HEK293 (cell line): ENCODE measurements around the gene TPP1.

Source experiments
- CTCF ChIA-PET: fragments of 350-600 bp; formaldehyde crosslinking; extraction: SDS; loops from one replicate; lab custom pipeline; 2021; ENCODE audit warnings: antibody characterized with exemption; lab: Yijun Ruan, JAX
- POLR2A ChIA-PET: fragments of 300-600 bp; formaldehyde crosslinking; extraction: SDS; loops from one replicate; lab custom pipeline; 2020; ENCODE audit warnings: antibody characterized with exemption, inconsistent platforms; lab: Yijun Ruan, JAX
- H3K27ac ChIP-seq: fragments of 200-500 bp; sonication (Bioruptor generic); 2 replicates; pipeline ENCODE4 v1.5.1; 2014; ENCODE audit warnings: low read depth, low read length, control low read depth, inconsistent platforms; ENCODE audit errors: extremely low read depth
- H3K36me3 ChIP-seq, 2 experiments: fragments of 200-500 bp in 1 of 2; sonication (Bioruptor generic) in 1 of 2; 1 replicate in 1 of 2; 2 replicates in 1 of 2; pipeline ENCODE4 v1.5.1; 2014 to 2017; ENCODE audit warnings: inconsistent platforms in 2 of 2, low read length in 2 of 2; ENCODE audit not compliant: control insufficient read depth in 2 of 2, insufficient read depth in 1 of 2
- H3K4me1 ChIP-seq: fragments of 200-500 bp; sonication (Bioruptor generic); 2 replicates; pipeline ENCODE4 v1.5.1; 2014; ENCODE audit warnings: mild to moderate bottlenecking, low read length, inconsistent platforms; ENCODE audit not compliant: control insufficient read depth, insufficient read depth
- H3K4me3 ChIP-seq: 2 replicates; pipeline ENCODE4 v1.5.1; 2011; ENCODE audit warnings: low read depth, mild to moderate bottlenecking, control low read depth, low read length, moderate library complexity
- H3K9me3 ChIP-seq: fragments of 200-500 bp; sonication (Bioruptor generic); 2 replicates; pipeline ENCODE4 v1.5.1; 2014; ENCODE audit warnings: low read depth, low read length, inconsistent platforms; ENCODE audit not compliant: control insufficient read depth, insufficient read depth
- ELK4 ChIP-seq: IDR thresholded peaks from 2 replicates; pipeline ENCODE4 v1.6.1; 2011; ENCODE audit warnings: mild to moderate bottlenecking, low read depth, low read length, borderline replicate concordance
- PRDM4 ChIP-seq: fragments of 450-650 bp; formaldehyde crosslinking; IDR thresholded peaks from 2 replicates; pipeline ENCODE4 v1.5.1; 2017; ENCODE audit warnings: missing biosample characterization, missing genetic modification characterization
- SCRT2 ChIP-seq: fragments of 450-650 bp; formaldehyde crosslinking; IDR thresholded peaks from 2 replicates; pipeline ENCODE4 v1.5.1; 2016; ENCODE audit warnings: missing biosample characterization, missing genetic modification characterization
- TSHZ1 ChIP-seq: fragments of 450-650 bp; formaldehyde crosslinking; IDR thresholded peaks from 2 replicates; pipeline ENCODE4 v1.5.1; 2016; ENCODE audit warnings: missing biosample characterization, missing genetic modification characterization, borderline replicate concordance
- ZBTB8A ChIP-seq: fragments of 450-650 bp; formaldehyde crosslinking; IDR thresholded peaks from 2 replicates; pipeline ENCODE4 v1.5.1; 2016; ENCODE audit warnings: missing biosample characterization, missing genetic modification characterization
- ZEB2 ChIP-seq: fragments of 450-650 bp; formaldehyde crosslinking; IDR thresholded peaks from 2 replicates; pipeline ENCODE4 v1.5.1; 2016; ENCODE audit warnings: missing biosample characterization, missing genetic modification characterization
- ZNF132 ChIP-seq: fragments of 450-650 bp; formaldehyde crosslinking; IDR thresholded peaks from 2 replicates; pipeline ENCODE4 v1.5.1; 2017; ENCODE audit warnings: missing biosample characterization, missing genetic modification characterization, borderline replicate concordance
- ZNF157 ChIP-seq: fragments of 450-650 bp; formaldehyde crosslinking; IDR thresholded peaks from 2 replicates; pipeline ENCODE4 v1.5.1; 2016; ENCODE audit warnings: missing biosample characterization, missing genetic modification characterization
- ZNF16 ChIP-seq: fragments of 450-650 bp; formaldehyde crosslinking; IDR thresholded peaks from 2 replicates; pipeline ENCODE4 v1.5.1; 2016; ENCODE audit warnings: low read depth, missing biosample characterization, missing genetic modification characterization
- ZNF211 ChIP-seq: fragments of 450-650 bp; formaldehyde crosslinking; IDR thresholded peaks from 2 replicates; pipeline ENCODE4 v1.5.1; 2016; ENCODE audit warnings: low read depth, missing biosample characterization, missing genetic modification characterization
- ZNF23 ChIP-seq: fragments of 450-650 bp; formaldehyde crosslinking; IDR thresholded peaks from 2 replicates; pipeline ENCODE4 v1.5.1; 2016; ENCODE audit warnings: missing biosample characterization, missing genetic modification characterization, borderline replicate concordance
- ZNF292 ChIP-seq: fragments of 450-650 bp; formaldehyde crosslinking; IDR thresholded peaks from 2 replicates; pipeline ENCODE4 v1.5.1; 2016; ENCODE audit warnings: low read depth, missing biosample characterization, missing genetic modification characterization, borderline replicate concordance
- ZNF423 ChIP-seq: fragments of 450-650 bp; formaldehyde crosslinking; IDR thresholded peaks from 2 replicates; pipeline ENCODE4 v1.5.1; 2016; ENCODE audit warnings: missing biosample characterization, missing genetic modification characterization
- ZNF473 ChIP-seq: fragments of 450-650 bp; formaldehyde crosslinking; IDR thresholded peaks from 2 replicates; pipeline ENCODE4 v1.5.1; 2017; ENCODE audit warnings: missing biosample characterization, missing genetic modification characterization
- ZNF510 ChIP-seq: fragments of 450-650 bp; formaldehyde crosslinking; IDR thresholded peaks from 2 replicates; pipeline ENCODE4 v1.5.1; 2018; ENCODE audit warnings: mild to moderate bottlenecking, missing genetic modification characterization, missing biosample characterization; ENCODE audit not compliant: insufficient replicate concordance
- ZNF610 ChIP-seq: fragments of 450-650 bp; formaldehyde crosslinking; IDR thresholded peaks from 2 replicates; pipeline ENCODE4 v1.5.1; 2016; ENCODE audit warnings: missing biosample characterization, missing genetic modification characterization, borderline replicate concordance
- ZNF626 ChIP-seq: fragments of 450-650 bp; sonication (Bioruptor Pico); formaldehyde crosslinking; IDR thresholded peaks from 2 replicates; pipeline ENCODE4 v1.5.1; 2018; ENCODE audit warnings: missing biosample characterization, missing genetic modification characterization, inconsistent platforms
- ZNF645 ChIP-seq: fragments of 450-650 bp; formaldehyde crosslinking; IDR thresholded peaks from 2 replicates; pipeline ENCODE4; 2016; ENCODE audit warnings: missing biosample characterization, missing genetic modification characterization
- ZNF768 ChIP-seq: fragments of 450-650 bp; formaldehyde crosslinking; IDR thresholded peaks from 2 replicates; pipeline ENCODE4 v1.5.1; 2018; ENCODE audit warnings: missing biosample characterization, mild to moderate bottlenecking, missing genetic modification characterization
- ZNF776 ChIP-seq: fragments of 450-650 bp; formaldehyde crosslinking; IDR thresholded peaks from 2 replicates; pipeline ENCODE4 v1.5.0; 2017; ENCODE audit warnings: missing biosample characterization, missing genetic modification characterization, borderline replicate concordance
- ZSCAN16 ChIP-seq: fragments of 450-650 bp; formaldehyde crosslinking; IDR thresholded peaks from 2 replicates; pipeline ENCODE4 v1.5.1; 2016; ENCODE audit warnings: missing biosample characterization, missing genetic modification characterization

Gene TPP1

GRCh38 chr11:6631361-6631890 is 12.2 kb upstream of the TPP1 start (continued):
- no peak for TF ChIP-seq ZEB2 (tag by site-specific recombination)
- TF ChIP-seq ZNF423 (tag by site-specific recombination): no peak

GRCh38 chr11:6630632-6631291 is 11.5 kb upstream of the TPP1 start:
- H3K4me1 ChIP-seq: no peaks in the 10 kb centered on the region
- no peak overlapping the region for H3K27ac ChIP-seq
- peaks cover 0 to 35% of the 10 kb centered on the region in 2 experiments; a peak in 1 of 3 replicates for H3K36me3 ChIP-seq
- ChIA-PET POLR2A (interaction anchor here (0.9 kb wide), 1 partner anchor 53 kb away, joined by 3 read pairs; the partner anchor contains the start of gene MRPL17), CTCF (interaction anchor here (0.7 kb wide), 2 partner anchors 19 to 53 kb away, joined by 3 read pairs; partner anchors contain the start of gene MRPL17)
- no peak overlapping the region for H3K4me3 ChIP-seq
- 0 out of 2 replicates have a peak, but pooled peaks have one; percentile 14 for TF ChIP-seq SCRT2 (tag by site-specific recombination)
- no peak for TF ChIP-seq ZNF626 (tag by site-specific recombination)
- TF ChIP-seq, all 188 proteins: peak for 1
- no peaks in the 10 kb centered on the region for H3K9me3 ChIP-seq

GRCh38 chr11:6629892-6630631 is 10.8 kb upstream of the TPP1 start:
- POLR2A ChIA-PET: no interaction called here
- H3K36me3 ChIP-seq: peaks cover 0 to 42% of the 10 kb centered on the region in 2 experiments; a peak in 1 of 3 replicates

More at GRCh38 chr11:6629892-6630631, 10.8 kb upstream of the TPP1 start:
- CTCF ChIA-PET: interaction anchor here (0.7 to 1.2 kb wide), 3 partner anchors 11 to 54 kb away, joined by 3 to 4 read pairs (median 3); partner anchors contain the start of gene MRPL17
- Histone ChIP-seq H3K27ac (no peak overlapping the region), H3K4me3 (no peak overlapping the region), H3K9me3 (no peaks in the 10 kb centered on the region), H3K4me1 (no peaks in the 10 kb centered on the region)
- TF ChIP-seq PRDM4 (no peak), ZNF645 (no peak), ZSCAN16 (tag by site-specific recombination) (no peak), ZNF157 (tag by site-specific recombination) (no peak), ZNF292 (tag by site-specific recombination) (no peak), ZNF211 (tag by site-specific recombination) (no peak), ZNF23 (tag by site-specific recombination) (no peak), ZNF610 (tag by site-specific recombination) (no peak), ZNF16 (tag by site-specific recombination) (no peak), TSHZ1 (tag by site-specific recombination) (no peak), ZNF776 (tag by site-specific recombination) (no peak), ZNF510 (tag by site-specific recombination) (no peak), ZNF132 (tag by site-specific recombination) (no peak), ELK4 (no peak), ZBTB8A (no peak), ZNF768 (tag by site-specific recombination) (no peak), ZNF473 (no peak)
